Epithelial cell of proximal tubule (primary cell): ENCODE results near the gene NYAP2. TPM values are rescaled to one million over a fixed set of nuclear protein-coding genes. Genes with fewer than 3 reads are reported as not detected.

ENCODE experiments used
- DNase-seq: peaks from one replicate; pipeline ENCODE4 v3.0.0-alpha.2; 2011; ENCODE audit warnings: low read depth
- H3K4me3 ChIP-seq: 2 replicates; pipeline ENCODE4 v1.5.1; 2011; ENCODE audit warnings: low read depth, mild to moderate bottlenecking, low read length
- total RNA-seq: library from RNA; depleted of rRNA; stranded (reverse); fragments of >200 nt; gene quantifications from 2 replicates; pipeline ENCODE4 v1.2.3, GENCODE V29; 2015
- TF ChIP-seq, protein P1 (sequence below): conservative IDR thresholded peaks from 2 replicates; pipeline ENCODE4 v1.5.1; 2012; ENCODE audit warnings: low read depth, mild to moderate bottlenecking, low read length

The NYAP2 gene
- total RNA-seq, 1 donor from 2014 or later = not detected

- DNase-seq = no peak
- H3K4me3 ChIP-seq = no peak overlapping the region
- TF ChIP-seq, protein P1, sequence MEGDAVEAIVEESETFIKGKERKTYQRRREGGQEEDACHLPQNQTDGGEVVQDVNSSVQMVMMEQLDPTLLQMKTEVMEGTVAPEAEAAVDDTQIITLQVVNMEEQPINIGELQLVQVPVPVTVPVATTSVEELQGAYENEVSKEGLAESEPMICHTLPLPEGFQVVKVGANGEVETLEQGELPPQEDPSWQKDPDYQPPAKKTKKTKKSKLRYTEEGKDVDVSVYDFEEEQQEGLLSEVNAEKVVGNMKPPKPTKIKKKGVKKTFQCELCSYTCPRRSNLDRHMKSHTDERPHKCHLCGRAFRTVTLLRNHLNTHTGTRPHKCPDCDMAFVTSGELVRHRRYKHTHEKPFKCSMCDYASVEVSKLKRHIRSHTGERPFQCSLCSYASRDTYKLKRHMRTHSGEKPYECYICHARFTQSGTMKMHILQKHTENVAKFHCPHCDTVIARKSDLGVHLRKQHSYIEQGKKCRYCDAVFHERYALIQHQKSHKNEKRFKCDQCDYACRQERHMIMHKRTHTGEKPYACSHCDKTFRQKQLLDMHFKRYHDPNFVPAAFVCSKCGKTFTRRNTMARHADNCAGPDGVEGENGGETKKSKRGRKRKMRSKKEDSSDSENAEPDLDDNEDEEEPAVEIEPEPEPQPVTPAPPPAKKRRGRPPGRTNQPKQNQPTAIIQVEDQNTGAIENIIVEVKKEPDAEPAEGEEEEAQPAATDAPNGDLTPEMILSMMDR = no peak
Measured at GRCh38 chr2:225462417-225462816, 62.9 kb downstream of the NYAP2 start.

- H3K4me3 ChIP-seq = no peak overlapping the region
- TF ChIP-seq, protein P1 = no peak
- no peak for DNase-seq
Measured at GRCh38 chr2:225462945-225463344, 63.4 kb downstream of the NYAP2 start.

GRCh38 chr2:225463449-225463848 lies 63.9 kb downstream of the NYAP2 start:
- no peak for DNase-seq
- TF ChIP-seq, protein P1 = no peak
- H3K4me3 ChIP-seq = no peak overlapping the region

- DNase-seq = no peak
- H3K4me3 ChIP-seq = no peak overlapping the region
- TF ChIP-seq, protein P1 = no peak
Measured at GRCh38 chr2:225464346-225465025, 65.0 kb downstream of the NYAP2 start.

DNA sequence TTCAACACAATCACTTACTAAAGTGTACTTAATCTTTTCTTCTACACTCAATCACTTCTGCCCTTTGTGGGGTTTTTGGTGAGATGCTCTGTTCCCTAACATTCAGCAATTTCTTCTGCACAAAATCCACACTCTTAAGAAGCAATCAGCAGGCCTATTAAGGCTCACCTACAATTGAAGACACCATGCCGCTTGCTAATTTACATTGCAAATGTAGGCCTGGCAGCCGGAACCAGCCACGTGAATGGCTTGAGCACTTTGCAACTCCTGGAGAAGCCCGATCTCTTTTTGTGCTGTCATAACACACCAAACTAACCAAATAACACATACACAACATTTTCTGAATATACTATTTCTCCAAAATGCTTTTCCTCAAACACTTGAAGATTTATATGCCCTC lies 66.3 kb downstream of the NYAP2 start:
- no peak overlapping the region for H3K4me3 ChIP-seq
- no peak for DNase-seq
- TF ChIP-seq, protein P1 = no peak

DNA sequence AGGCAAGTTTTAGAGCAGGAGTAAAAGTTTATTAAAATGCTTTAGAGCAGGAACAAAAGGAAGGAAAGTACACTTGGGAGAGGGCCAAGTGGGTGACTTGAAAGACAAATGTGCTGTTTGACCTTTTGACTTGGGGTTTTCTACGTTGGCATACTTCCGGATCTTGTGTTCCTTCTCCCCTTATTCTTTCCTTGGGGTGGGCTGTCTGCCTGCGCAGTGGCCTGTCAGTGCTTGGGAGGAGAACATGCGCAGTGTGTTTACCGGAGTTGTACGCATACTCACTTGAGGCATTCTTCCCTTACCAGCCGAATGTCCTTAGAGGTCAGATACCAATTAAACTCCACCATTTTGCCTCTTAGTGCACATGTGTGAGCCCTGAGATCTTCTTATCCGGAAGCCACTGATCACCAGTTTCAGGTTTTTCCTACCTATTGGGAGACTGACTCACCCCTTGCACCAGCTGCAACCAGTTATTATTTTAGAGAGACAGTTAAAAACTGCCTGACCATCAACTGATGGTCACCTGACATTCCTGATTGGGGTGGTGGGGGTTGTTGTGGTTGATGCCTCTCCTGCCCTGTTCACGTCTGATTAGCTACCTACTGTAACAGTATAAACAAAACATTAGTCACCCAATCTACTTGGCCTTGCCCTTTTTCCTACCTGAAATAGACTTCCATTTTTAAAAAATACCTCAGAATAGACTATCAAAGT lies 67.5 kb downstream of the NYAP2 start:
- TF ChIP-seq, protein P1 = no peak
- peak; percentile 26 for DNase-seq
- H3K4me3 ChIP-seq = no peak overlapping the region
